Stomach (tissue), 4 donors: ENCODE measurements around the gene MEGF8.

Experiments used
- CTCF ChIP-seq, 7 experiments: fragments of 450-650 bp in 4 of 7; fragments of 200-600 bp in 3 of 7; sonication (generic) in 3 of 7; IDR thresholded peaks; one replicate each; pipeline ENCODE4 v1.5.1; 2016 to 2019; ENCODE audit warnings: antibody characterized with exemption in 7 of 7, control low read depth in 2 of 7, mild to moderate bottlenecking in 1 of 7
- POLR2A ChIP-seq, 4 donors: fragments of 450-650 bp; IDR thresholded peaks; one replicate each; pipeline ENCODE4 v1.6.1; 2016; ENCODE audit warnings: antibody characterized with exemption in 4 of 4, control low read depth in 2 of 4, mild to moderate bottlenecking in 1 of 4, moderate library complexity in 1 of 4
- POLR2AphosphoS5 ChIP-seq, 3 donors: sonication (generic); formaldehyde crosslinking; IDR thresholded peaks; one replicate each; pipeline ENCODE4 v1.6.1; 2016; ENCODE audit warnings: antibody characterized with exemption in 3 of 3

- TF ChIP-seq CTCF (IDR thresholded peaks at IDR 0.05) (no peak), POLR2A (IDR thresholded peaks at IDR 0.05) (no peak), POLR2AphosphoS5 (IDR thresholded peaks at IDR 0.05) (no peak)
Measured at GRCh38 chr19:42348211-42348610, 22.8 kb downstream of the MEGF8 start.
